Naive thymus-derived CD8-positive, alpha-beta T cell (primary cell): Measurements from ENCODE around the gene AHCY. TPM values are rescaled to one million over a fixed set of nuclear protein-coding genes. Genes with fewer than 3 reads are reported as not detected.
A peak's percentile ranks its signal among the peaks of the same experiment; 100 is the strongest.

Experiments
- ATAC-seq, 2 donors: fragments of 150-1000 bp; cut with Tn5 transposase in 1 of 2; sonication (Bioruptor Pico), chemical (Tn5 transposase) in 1 of 2; 1 replicate in 1 of 2; 2 replicates in 1 of 2; pipeline ENCODE4 v1.10.0; 2021; ENCODE audit warnings: mild to moderate bottlenecking in 2 of 2, moderate library complexity in 2 of 2
- POLR2A ChIA-PET: fragments of 350-600 bp; sonication (Branson Sonifier 250); formaldehyde crosslinking; loops from one replicate; lab custom pipeline; 2021; ENCODE audit warnings: antibody characterized with exemption; lab: Charles Lee
- DNase-seq, 10 donors: peaks; one replicate each; pipeline versions ENCODE4 v3.0.0 to v3.0.0-alpha.2; 2020 to 2022
- H3K27ac Mint-ChIP-seq, 10 donors: one replicate each; pipeline ENCODE4 v1.8.0; 2020 to 2022; ENCODE audit warnings: mild to moderate bottlenecking in 10 of 10, mixed read lengths in 10 of 10, moderate library complexity in 4 of 10, inconsistent platforms in 1 of 10
- H3K27me3 Mint-ChIP-seq, 5 donors: one replicate each; pipeline ENCODE4 v1.8.0; 2021 to 2022; ENCODE audit warnings: mixed read lengths in 5 of 5
- H3K36me3 Mint-ChIP-seq, 3 donors: one replicate each; pipeline ENCODE4 v1.8.0; 2020 to 2022; ENCODE audit warnings: mixed read lengths in 3 of 3, mild to moderate bottlenecking in 2 of 3, inconsistent platforms in 1 of 3
- H3K4me1 Mint-ChIP-seq, 4 donors: one replicate each; pipeline ENCODE4 v1.8.0; 2021 to 2022; ENCODE audit warnings: mixed read lengths in 4 of 4
- H3K4me3 Mint-ChIP-seq, 10 donors: one replicate each; pipeline ENCODE4 v1.8.0; 2020 to 2022; ENCODE audit warnings: mild to moderate bottlenecking in 10 of 10, mixed read lengths in 10 of 10, moderate library complexity in 6 of 10, inconsistent platforms in 1 of 10
- H3K9me3 Mint-ChIP-seq, 9 donors: one replicate each; pipeline ENCODE4 v1.8.0; 2020 to 2022; ENCODE audit warnings: mixed read lengths in 9 of 9, mild to moderate bottlenecking in 3 of 9, inconsistent platforms in 1 of 9, moderate library complexity in 1 of 9
- polyA plus RNA-seq, 3 donors: library from polyadenylated mRNA; unstranded; fragments of 300-500 nt; fragmentation: Illumina TruSeq; gene quantifications; one replicate each; pipeline ENCODE4 v1.2.3, GENCODE V29; 2021
- total RNA-seq, 8 experiments: library from RNA in 2 of 8; stranded (reverse) in 2 of 8; gene quantifications; one replicate each; pipeline ENCODE4 v1.2.3 and lab custom pipeline; 2021 to 2026

The AHCY gene
- total and polyA plus RNA-seq, 5 experiments from 2014 or later, result 26.8 to 40.8 (median 30.5) TPM

DNA sequence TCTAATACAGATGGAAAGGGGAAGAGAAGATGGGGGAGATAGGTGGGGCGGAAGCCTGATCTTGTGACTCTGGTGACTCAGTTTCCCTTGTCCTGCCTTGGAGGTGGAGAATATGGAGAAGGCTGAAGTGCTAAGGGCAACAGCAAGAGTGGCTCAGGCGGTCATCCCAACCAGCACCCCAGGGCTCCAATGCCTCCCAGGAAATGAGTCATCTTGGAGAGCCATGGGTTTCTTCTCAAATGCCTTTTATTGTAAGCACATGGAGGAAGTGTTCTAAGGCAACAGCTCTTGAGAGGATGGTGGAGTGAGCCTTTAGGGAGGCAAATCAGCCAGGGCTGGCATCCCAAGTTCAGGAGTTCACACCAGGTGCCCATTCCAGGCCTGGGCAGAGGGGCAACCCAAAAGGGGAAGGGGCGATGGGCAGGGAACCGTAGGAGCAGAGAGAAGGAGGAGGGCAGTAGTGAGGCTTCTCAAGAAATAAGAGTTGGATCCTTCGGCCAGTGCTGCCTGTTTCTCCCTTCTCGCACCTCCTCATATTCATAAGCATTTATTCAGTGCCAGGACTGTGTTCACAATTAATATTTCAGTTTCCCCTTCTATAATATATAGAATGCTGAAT is 13.2 kb upstream of the AHCY start:
- no peak for ATAC-seq

GRCh38 chr20:34315236-34315635 is 12.1 kb upstream of the AHCY start:
- POLR2A ChIA-PET, result no interaction called here
- Mint-ChIP-seq H3K27ac (no peak overlapping the region), H3K36me3 (no peaks in the 10 kb centered on the region), H3K9me3 (no peaks in the 10 kb centered on the region), H3K4me3 (no peak overlapping the region), H3K4me1 (peaks cover 1 to 15% (median 12%) of the 10 kb centered on the region in 4 donors), H3K27me3 (peaks cover 7 to 25% (median 14%) of the 10 kb centered on the region in 5 donors)
- DNase-seq (no peak), ATAC-seq (no peak)

More for the DNA sequence above, 13.2 kb upstream of the AHCY start:
- Mint-ChIP-seq H3K27ac (peak overlapping the region in 2 of 10 donors; percentile 47 to 74), H3K36me3 (no peaks in the 10 kb centered on the region), H3K9me3 (no peaks in the 10 kb centered on the region), H3K4me1 (peaks cover 1 to 14% (median 12%) of the 10 kb centered on the region in 4 donors), H3K27me3 (peaks cover 4 to 16% (median 10%) of the 10 kb centered on the region in 5 donors), H3K4me3 (no peak overlapping the region)
- no peak for DNase-seq
- POLR2A ChIA-PET, result no interaction called here

DNA sequence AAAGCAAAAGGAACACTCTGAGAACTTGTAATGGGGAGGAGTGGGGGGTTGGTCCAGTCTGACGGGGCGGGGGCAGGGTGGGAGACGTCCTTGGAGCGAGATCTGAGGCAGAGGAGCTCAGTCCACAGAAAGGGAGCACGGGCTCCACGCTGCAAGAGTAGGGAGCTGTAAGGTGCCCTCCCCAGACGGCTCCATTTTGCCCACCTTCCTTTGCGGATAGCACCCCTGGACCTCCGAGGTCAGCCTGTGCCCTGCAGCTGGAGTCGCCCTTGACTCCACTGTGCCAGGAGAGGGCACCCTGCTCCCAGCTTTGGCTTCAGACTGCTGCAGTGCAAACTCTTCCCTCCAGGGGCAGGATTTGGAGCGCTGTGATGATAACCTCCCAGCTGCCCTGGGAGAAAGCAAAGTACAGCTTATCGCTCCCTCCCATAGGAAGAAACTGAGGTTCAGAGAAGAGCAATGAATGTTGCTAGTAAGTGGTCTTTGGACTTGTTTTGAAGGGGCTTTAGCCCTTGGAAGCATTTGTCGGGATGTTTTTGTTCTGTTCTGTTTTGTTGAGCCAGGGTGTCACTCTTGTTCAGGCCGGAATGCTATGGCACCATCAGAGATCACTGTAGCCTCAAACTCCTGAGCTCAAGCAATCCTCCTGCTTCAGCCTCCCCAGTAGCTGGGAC is 9.5 kb upstream of the AHCY start:
- no peaks in the 10 kb centered on the region for H3K36me3 Mint-ChIP-seq
- ATAC-seq (peak; percentile 99 to 100), DNase-seq (peak; percentile 71 to 92 (median 84))
- no peaks in the 10 kb centered on the region for H3K9me3 Mint-ChIP-seq
- peak overlapping the region in 9 of 10 donors; percentile 24 to 73 (median 42) for H3K4me3 Mint-ChIP-seq
- peaks cover 1 to 15% (median 12%) of the 10 kb centered on the region in 4 donors for H3K4me1 Mint-ChIP-seq
- POLR2A ChIA-PET, result interaction anchor here (1.0 to 1.3 kb wide), 4 partner anchors 9 to 457 kb away, joined by 4 to 7 read pairs (median 4); partner anchors contain the start of genes AHCY and DYNLRB1
- peak overlapping the region in 2 of 10 donors; percentile 5 to 65 for H3K27ac Mint-ChIP-seq
- H3K27me3 Mint-ChIP-seq, result peaks cover 7 to 25% (median 14%) of the 10 kb centered on the region in 5 donors

- Mint-ChIP-seq H3K4me1 (peaks cover 1 to 15% (median 12%) of the 10 kb centered on the region in 4 donors), H3K36me3 (no peaks in the 10 kb centered on the region), H3K27me3 (peaks cover 7 to 25% (median 14%) of the 10 kb centered on the region in 5 donors), H3K27ac (peak overlapping the region in 1 of 10 donors; percentile 43), H3K4me3 (peak overlapping the region in 3 of 10 donors; percentile 33 to 61 (median 45)), H3K9me3 (no peaks in the 10 kb centered on the region)
- ATAC-seq (no peak), DNase-seq (no peak)
- POLR2A ChIA-PET, result interaction anchor here (1.0 to 1.3 kb wide), 4 partner anchors 9 to 458 kb away, joined by 4 to 7 read pairs (median 4); partner anchors contain the start of genes AHCY and DYNLRB1
These were observed 8.9 kb upstream of the AHCY start for GRCh38 chr20:34312024-34312460.

GRCh38 chr20:34311118-34312023 is 8.2 kb upstream of the AHCY start:
- POLR2A ChIA-PET, result interaction anchor here (1.3 kb wide), 1 partner anchor 8 kb away, joined by 7 read pairs; the partner anchor contains the start of gene AHCY
- ATAC-seq, result no peak
- peak overlapping the region in 2 of 10 donors; percentile 45 to 61 for H3K4me3 Mint-ChIP-seq

GRCh38 chr20:34310481-34311117 is 7.4 kb upstream of the AHCY start:
- DNase-seq (no peak), ATAC-seq (no peak)
- peaks cover 7 to 25% (median 10%) of the 10 kb centered on the region in 5 donors for H3K27me3 Mint-ChIP-seq
- H3K4me1 Mint-ChIP-seq, result peaks cover 1 to 15% (median 12%) of the 10 kb centered on the region in 4 donors
- no peaks in the 10 kb centered on the region for H3K9me3 Mint-ChIP-seq
- H3K4me3 Mint-ChIP-seq, result peak overlapping the region in 1 of 10 donors; percentile 20
- POLR2A ChIA-PET, result no interaction called here
- H3K36me3 Mint-ChIP-seq, result no peaks in the 10 kb centered on the region
- H3K27ac Mint-ChIP-seq, result no peak overlapping the region

More at GRCh38 chr20:34311118-34312023, 8.2 kb upstream of the AHCY start:
- DNase-seq, result no peak
- no peak overlapping the region for H3K27ac Mint-ChIP-seq
- H3K9me3 Mint-ChIP-seq, result no peaks in the 10 kb centered on the region
- H3K4me1 Mint-ChIP-seq, result peaks cover 1 to 15% (median 12%) of the 10 kb centered on the region in 4 donors
- peaks cover 7 to 25% (median 14%) of the 10 kb centered on the region in 5 donors for H3K27me3 Mint-ChIP-seq
- no peaks in the 10 kb centered on the region for H3K36me3 Mint-ChIP-seq

DNA sequence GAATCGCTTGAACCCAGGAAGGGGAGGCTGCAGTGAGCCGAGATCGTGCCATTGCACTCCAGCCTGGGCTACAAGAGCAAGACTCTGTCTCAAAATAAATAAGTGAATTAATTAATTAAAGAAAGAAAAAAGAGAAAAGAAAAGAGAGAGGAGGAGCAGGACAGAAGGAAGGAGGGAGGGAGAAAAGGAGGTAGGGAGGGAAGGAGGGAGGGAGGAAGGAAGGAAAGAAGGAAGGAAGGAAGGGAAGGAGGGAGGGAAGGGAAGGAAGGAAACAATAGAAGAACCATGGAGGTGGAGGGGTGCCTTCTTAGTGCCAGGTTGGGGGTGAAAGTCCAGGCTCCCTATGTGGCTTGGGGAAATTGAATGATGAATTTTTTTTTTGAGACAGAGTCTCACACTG is 6.5 kb upstream of the AHCY start:
- H3K36me3 Mint-ChIP-seq, result no peaks in the 10 kb centered on the region
- H3K27ac Mint-ChIP-seq, result no peak overlapping the region
- no peak overlapping the region for H3K4me3 Mint-ChIP-seq
- POLR2A ChIA-PET, result no interaction called here
- no peak for DNase-seq
- H3K4me1 Mint-ChIP-seq, result peaks cover 1 to 15% (median 12%) of the 10 kb centered on the region in 4 donors
- no peak for ATAC-seq
- H3K9me3 Mint-ChIP-seq, result no peaks in the 10 kb centered on the region
- peaks cover 7 to 25% (median 9%) of the 10 kb centered on the region in 5 donors for H3K27me3 Mint-ChIP-seq

DNA sequence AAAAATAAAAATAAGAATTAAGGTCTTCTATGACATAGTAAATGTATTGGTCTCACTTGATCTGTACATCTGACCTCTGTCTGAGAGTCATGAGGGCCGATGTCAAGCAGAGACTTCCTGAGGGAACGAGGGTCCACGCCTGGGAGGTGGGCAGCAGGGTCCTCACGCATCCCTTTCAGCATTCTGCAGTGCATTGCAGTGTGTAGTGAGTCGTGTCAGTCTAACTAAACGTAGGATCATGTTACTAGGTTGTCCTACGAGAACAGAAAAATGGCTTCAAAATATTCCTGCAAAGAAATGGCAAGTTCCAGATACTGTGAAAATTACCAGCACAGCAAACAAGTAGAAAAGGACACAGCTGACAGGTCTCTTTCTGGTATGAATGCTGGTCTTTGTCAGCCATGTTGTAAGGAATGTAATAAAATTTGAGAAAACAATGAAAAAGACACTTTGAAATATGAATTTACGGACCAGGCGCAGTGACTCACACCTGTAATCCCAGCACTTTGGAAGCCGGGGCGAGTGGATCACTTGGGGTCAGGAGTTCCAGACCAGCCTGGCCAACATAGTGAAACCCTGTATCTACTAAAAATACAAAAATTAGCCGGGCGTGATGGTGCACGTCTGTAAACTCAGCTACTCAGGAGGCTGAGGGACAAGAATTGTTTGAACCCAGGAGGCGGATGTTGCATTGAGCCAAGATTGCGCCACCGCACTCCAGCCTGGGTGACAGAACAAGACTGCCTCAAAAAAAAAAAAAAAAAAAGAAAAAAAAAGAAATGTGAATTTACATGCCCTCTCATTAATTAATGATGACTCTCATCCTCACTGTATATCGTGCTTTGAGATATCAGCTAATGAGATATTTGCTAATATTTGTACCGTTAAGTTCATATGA is 2.4 kb upstream of the AHCY start:
- POLR2A ChIA-PET, result interaction anchor here (0.6 to 0.7 kb wide), 2 partner anchors 616 to 996 kb away, joined by 3 to 5 read pairs; no protein-coding TSS in a partner anchor
- Mint-ChIP-seq H3K27me3 (peaks cover 0 to 5% (median 2%) of the 10 kb centered on the region in 5 donors), H3K36me3 (no peaks in the 10 kb centered on the region), H3K9me3 (no peaks in the 10 kb centered on the region), H3K4me1 (peaks cover 3 to 22% (median 16%) of the 10 kb centered on the region in 4 donors), H3K27ac (peak overlapping the region in 1 of 10 donors; percentile 59), H3K4me3 (peak overlapping the region in 1 of 10 donors; percentile 16)
- ATAC-seq (no peak), DNase-seq (no peak)

DNA sequence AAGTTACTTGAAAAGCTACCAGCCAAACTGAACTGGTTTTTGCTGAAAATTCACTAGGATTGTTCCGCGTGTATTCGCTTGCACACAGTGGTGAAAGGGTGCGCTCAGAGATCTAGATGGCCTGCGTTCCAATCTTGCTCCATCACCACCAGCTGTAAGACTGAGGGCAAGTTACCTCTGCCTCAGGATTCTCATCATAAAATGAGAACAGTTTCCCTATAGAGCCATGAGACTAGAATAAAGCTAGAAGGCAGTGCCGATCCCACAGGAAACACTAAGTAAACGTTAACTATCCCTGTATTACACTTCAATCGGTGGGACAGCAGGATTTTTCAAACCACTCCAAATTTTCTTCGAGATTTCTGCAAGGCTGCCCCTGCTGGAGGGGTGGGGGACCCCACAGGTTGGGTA is 838 bp downstream of the AHCY start:
- peaks cover 7 to 24% (median 16%) of the 10 kb centered on the region in 4 donors for H3K4me1 Mint-ChIP-seq
- POLR2A ChIA-PET, result interaction anchor here (0.6 to 2.0 kb wide), 7 partner anchors 10 to 1181 kb away, joined by 3 to 19 read pairs (median 5); partner anchors contain the start of genes DYNLRB1, EIF2S2, ITCH and PIGU
- no peaks in the 10 kb centered on the region for H3K27me3 Mint-ChIP-seq
- peak overlapping the region; percentile 79 to 96 (median 86) for H3K4me3 Mint-ChIP-seq
- H3K27ac Mint-ChIP-seq, result peak overlapping the region; percentile 45 to 93 (median 84)
- H3K36me3 Mint-ChIP-seq, result no peaks in the 10 kb centered on the region
- no peaks in the 10 kb centered on the region for H3K9me3 Mint-ChIP-seq
- DNase-seq, result no peak
- ATAC-seq, result no peak

GRCh38 chr20:34301587-34302311 is 1.4 kb downstream of the AHCY start:
- H3K4me1 Mint-ChIP-seq, result peaks cover 10 to 24% (median 16%) of the 10 kb centered on the region in 4 donors
- no peaks in the 10 kb centered on the region for H3K36me3 Mint-ChIP-seq
- ATAC-seq, result no peak
- no peak for DNase-seq
- no peaks in the 10 kb centered on the region for H3K27me3 Mint-ChIP-seq
- peak overlapping the region in 9 of 10 donors; percentile 45 to 93 (median 76) for H3K27ac Mint-ChIP-seq
- H3K4me3 Mint-ChIP-seq, result peak overlapping the region; percentile 79 to 96 (median 86)
- POLR2A ChIA-PET, result interaction anchor here (0.7 to 2.0 kb wide), 3 partner anchors 61 to 214 kb away, joined by 4 to 19 read pairs (median 11); partner anchors contain the start of genes DYNLRB1 and ITCH
- H3K9me3 Mint-ChIP-seq, result no peaks in the 10 kb centered on the region
